GM18870 (cell line): ENCODE measurements around the gene TRAF3IP3.
"Not testable (repeated sequence)": the region's sequence is repeated elsewhere in the genome, so short reads cannot be mapped to it uniquely, and the experiment has no call there.

Source experiments
- ATAC-seq: cut with Tn5 transposase; IDR thresholded peaks from one replicate; pipeline ENCODE4 v1.9.1; 2021; ENCODE audit warnings: moderate library complexity; ENCODE audit not compliant: unreplicated experiment

The TRAF3IP3 gene

GRCh38 chr1:209767706-209768105, 11.9 kb downstream of the TRAF3IP3 start:
- no peak for ATAC-seq

GRCh38 chr1:209768354-209768774, 12.5 kb downstream of the TRAF3IP3 start:
- peak; percentile 83 for ATAC-seq

GRCh38 chr1:209769171-209769904, 13.5 kb downstream of the TRAF3IP3 start:
- peak; percentile 73 for ATAC-seq

GRCh38 chr1:209769971-209770370, 14.1 kb downstream of the TRAF3IP3 start:
- no peak for ATAC-seq

- ATAC-seq: no peak
Measured at GRCh38 chr1:209770636-209771415, 15.0 kb downstream of the TRAF3IP3 start.

GRCh38 chr1:209772126-209772525, 16.3 kb downstream of the TRAF3IP3 start:
- no peak for ATAC-seq

- ATAC-seq: peak; percentile 56
Measured at GRCh38 chr1:209774592-209774991, 18.7 kb downstream of the TRAF3IP3 start.

GRCh38 chr1:209775678-209776077, 19.8 kb downstream of the TRAF3IP3 start:
- ATAC-seq: no peak

- ATAC-seq: no peak
Measured at GRCh38 chr1:209777587-209777986, 21.7 kb downstream of the TRAF3IP3 start.

- no peak for ATAC-seq
Measured at GRCh38 chr1:209778102-209778501, 22.2 kb downstream of the TRAF3IP3 start.

- ATAC-seq: no peak
Measured at GRCh38 chr1:209780268-209780667, 24.4 kb downstream of the TRAF3IP3 start.

GRCh38 chr1:209783386-209783785, 27.5 kb downstream of the TRAF3IP3 start:
- ATAC-seq: no peak

- peak; percentile 91 for ATAC-seq
Measured at GRCh38 chr1:209784265-209785169, 28.7 kb downstream of the TRAF3IP3 start, which contains the start of gene C1orf74. TSS of gene C1orf74 (minus strand) at chr1:209784559. CDS start at chr1:209783634, 925 bp downstream.

GRCh38 chr1:209785592-209785991, 29.7 kb downstream of the TRAF3IP3 start:
- no peak for ATAC-seq

- ATAC-seq: no peak
Measured at GRCh38 chr1:209786146-209786545, 30.3 kb downstream of the TRAF3IP3 start.

GRCh38 chr1:209787551-209787950, 31.7 kb downstream of the TRAF3IP3 start:
- ATAC-seq: no peak

- ATAC-seq: no peak
Measured at GRCh38 chr1:209789245-209789644, 33.4 kb downstream of the TRAF3IP3 start.

GRCh38 chr1:209790286-209791193, 34.7 kb downstream of the TRAF3IP3 start:
- ATAC-seq: no peak

GRCh38 chr1:209791920-209792319, 36.1 kb downstream of the TRAF3IP3 start:
- no peak for ATAC-seq

GRCh38 chr1:209793711-209794110, 37.9 kb downstream of the TRAF3IP3 start:
- ATAC-seq: not testable (repeated sequence)
